ENCODE results near the gene DCUN1D4. TPM values are rescaled to one million over a fixed set of nuclear protein-coding genes. Genes with fewer than 3 reads are reported as not detected.

The DCUN1D4 gene
- total RNA-seq, 1 experiment from 2014 or later = 50.2 TPM

DNA sequence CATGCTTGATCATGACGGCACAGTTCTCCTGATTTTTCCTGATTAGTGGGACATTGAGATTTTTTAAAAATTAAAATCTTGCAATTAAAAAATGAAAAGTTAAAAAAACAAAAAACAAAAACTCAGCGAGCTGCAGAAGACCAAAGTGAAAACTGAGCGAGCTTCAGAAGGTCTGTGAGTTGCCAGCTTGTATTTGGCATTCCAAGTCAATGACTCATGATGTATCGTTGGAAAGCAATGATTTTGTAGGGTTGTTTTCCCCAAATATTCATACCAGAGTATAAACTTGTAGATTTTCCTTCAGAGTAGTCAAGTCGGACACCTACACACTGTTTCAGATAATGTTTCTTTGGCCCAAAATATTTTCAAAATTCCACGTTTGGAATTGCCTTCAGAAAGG lies 100.3 kb downstream of the DCUN1D4 start:
- H3K27me3 ChIP-seq (ENCODE audit: insufficient read depth, low read length) = no peaks in the 10 kb centered on the region
- DNase-seq (ENCODE audit: low read depth, low spot score) (no peak), ATAC-seq (no peak)
- H4K20me1 ChIP-seq (ENCODE audit: insufficient read depth) = no peaks in the 10 kb centered on the region
- no peaks in the 10 kb centered on the region for H3K9me3 ChIP-seq (ENCODE audit: control insufficient read depth in 1 of 2, insufficient read depth in 1 of 2, low read depth in 1 of 2, low read length in 2 of 2)
- no peak overlapping the region for H3K9ac ChIP-seq (ENCODE audit: low read length)
- no peaks in the 10 kb centered on the region for H3K9me2 ChIP-seq (ENCODE audit: insufficient read depth)
- no peaks in the 10 kb centered on the region for H3K79me2 ChIP-seq (ENCODE audit: insufficient read depth, low read length)
- no peaks in the 10 kb centered on the region for H3K4me1 ChIP-seq (ENCODE audit: control insufficient read depth in 1 of 2, insufficient read depth in 2 of 2, low read length in 2 of 2)
- H3K27ac ChIP-seq (ENCODE audit: low read depth, low read length) = no peak overlapping the region
- BruUV-seq (replicated peaks) = no TSS peak
- no peaks in the 10 kb centered on the region for H3K36me3 ChIP-seq (ENCODE audit: control insufficient read depth in 1 of 2, insufficient read depth in 2 of 2, low read length in 2 of 2)
- TF ChIP-seq FOSL1 (IDR thresholded peaks at IDR 0.05; ENCODE audit: low read depth) (no peak), YY1 (IDR thresholded peaks at IDR 0.05; ENCODE audit: extremely low read depth, insufficient replicate concordance, low read depth, low read length) (no peak), POLR2A (IDR thresholded peaks at IDR 0.05; ENCODE audit: borderline replicate concordance, extremely low read depth, insufficient read depth, insufficient read length) (no peak), SP1 (IDR thresholded peaks at IDR 0.05; ENCODE audit: low read depth) (no peak), CBX3 (IDR thresholded peaks at IDR 0.05; ENCODE audit: low read depth) (no peak), JUND (IDR thresholded peaks at IDR 0.05) (no peak), EZH2phosphoT487 (IDR thresholded peaks at IDR 0.05; ENCODE audit: borderline replicate concordance) (no peak), RAD21 (IDR thresholded peaks at IDR 0.05; ENCODE audit: low read depth) (no peak), EGR1 (IDR thresholded peaks at IDR 0.05; ENCODE audit: low read depth) (no peak), ZFX (IDR thresholded peaks at IDR 0.05) (no peak), SIN3A (IDR thresholded peaks at IDR 0.05; ENCODE audit: low read depth) (no peak)
- TF ChIP-seq, protein P1, sequence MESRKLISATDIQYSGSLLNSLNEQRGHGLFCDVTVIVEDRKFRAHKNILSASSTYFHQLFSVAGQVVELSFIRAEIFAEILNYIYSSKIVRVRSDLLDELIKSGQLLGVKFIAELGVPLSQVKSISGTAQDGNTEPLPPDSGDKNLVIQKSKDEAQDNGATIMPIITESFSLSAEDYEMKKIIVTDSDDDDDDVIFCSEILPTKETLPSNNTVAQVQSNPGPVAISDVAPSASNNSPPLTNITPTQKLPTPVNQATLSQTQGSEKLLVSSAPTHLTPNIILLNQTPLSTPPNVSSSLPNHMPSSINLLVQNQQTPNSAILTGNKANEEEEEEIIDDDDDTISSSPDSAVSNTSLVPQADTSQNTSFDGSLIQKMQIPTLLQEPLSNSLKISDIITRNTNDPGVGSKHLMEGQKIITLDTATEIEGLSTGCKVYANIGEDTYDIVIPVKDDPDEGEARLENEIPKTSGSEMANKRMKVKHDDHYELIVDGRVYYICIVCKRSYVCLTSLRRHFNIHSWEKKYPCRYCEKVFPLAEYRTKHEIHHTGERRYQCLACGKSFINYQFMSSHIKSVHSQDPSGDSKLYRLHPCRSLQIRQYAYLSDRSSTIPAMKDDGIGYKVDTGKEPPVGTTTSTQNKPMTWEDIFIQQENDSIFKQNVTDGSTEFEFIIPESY (IDR thresholded peaks at IDR 0.05; ENCODE audit: extremely low read depth, insufficient replicate concordance, low read length) = no peak
- TF ChIP-seq, protein P2, sequence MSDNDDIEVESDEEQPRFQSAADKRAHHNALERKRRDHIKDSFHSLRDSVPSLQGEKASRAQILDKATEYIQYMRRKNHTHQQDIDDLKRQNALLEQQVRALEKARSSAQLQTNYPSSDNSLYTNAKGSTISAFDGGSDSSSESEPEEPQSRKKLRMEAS (IDR thresholded peaks at IDR 0.05) = no peak
- TF ChIP-seq, protein P3, sequence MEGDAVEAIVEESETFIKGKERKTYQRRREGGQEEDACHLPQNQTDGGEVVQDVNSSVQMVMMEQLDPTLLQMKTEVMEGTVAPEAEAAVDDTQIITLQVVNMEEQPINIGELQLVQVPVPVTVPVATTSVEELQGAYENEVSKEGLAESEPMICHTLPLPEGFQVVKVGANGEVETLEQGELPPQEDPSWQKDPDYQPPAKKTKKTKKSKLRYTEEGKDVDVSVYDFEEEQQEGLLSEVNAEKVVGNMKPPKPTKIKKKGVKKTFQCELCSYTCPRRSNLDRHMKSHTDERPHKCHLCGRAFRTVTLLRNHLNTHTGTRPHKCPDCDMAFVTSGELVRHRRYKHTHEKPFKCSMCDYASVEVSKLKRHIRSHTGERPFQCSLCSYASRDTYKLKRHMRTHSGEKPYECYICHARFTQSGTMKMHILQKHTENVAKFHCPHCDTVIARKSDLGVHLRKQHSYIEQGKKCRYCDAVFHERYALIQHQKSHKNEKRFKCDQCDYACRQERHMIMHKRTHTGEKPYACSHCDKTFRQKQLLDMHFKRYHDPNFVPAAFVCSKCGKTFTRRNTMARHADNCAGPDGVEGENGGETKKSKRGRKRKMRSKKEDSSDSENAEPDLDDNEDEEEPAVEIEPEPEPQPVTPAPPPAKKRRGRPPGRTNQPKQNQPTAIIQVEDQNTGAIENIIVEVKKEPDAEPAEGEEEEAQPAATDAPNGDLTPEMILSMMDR (IDR thresholded peaks at IDR 0.05 in 2 of 3, conservative IDR thresholded peaks at IDR 0.05 in 1 of 3; ENCODE audit: borderline replicate concordance in 1 of 3, insufficient read depth in 1 of 3, low read depth in 2 of 3, low read length in 2 of 3) = no peak
- POLR2A ChIA-PET = no interaction called here
- RAD21 ChIA-PET (ENCODE audit: low non-redundant PET in 1 of 2, low total read pairs in 2 of 2, uncharacterized antibody in 2 of 2, unreplicated experiment in 2 of 2) = no interaction called here
- intact Hi-C loops (cut with micrococcal nuclease) = no loop called here
- H3K4me2 ChIP-seq (ENCODE audit: low read length) = no peak overlapping the region
- H3K4me3 ChIP-seq (replicated peaks in 1 of 2; ENCODE audit: low read depth in 1 of 2, low read length in 2 of 2) = no peak overlapping the region
- no peak overlapping the region for H2AFZ ChIP-seq (ENCODE audit: low read depth, low read length, poor library complexity, severe bottlenecking)
- CTCF ChIA-PET = no interaction called here
